Measurements from ENCODE around the gene TSPAN18.

DNA sequence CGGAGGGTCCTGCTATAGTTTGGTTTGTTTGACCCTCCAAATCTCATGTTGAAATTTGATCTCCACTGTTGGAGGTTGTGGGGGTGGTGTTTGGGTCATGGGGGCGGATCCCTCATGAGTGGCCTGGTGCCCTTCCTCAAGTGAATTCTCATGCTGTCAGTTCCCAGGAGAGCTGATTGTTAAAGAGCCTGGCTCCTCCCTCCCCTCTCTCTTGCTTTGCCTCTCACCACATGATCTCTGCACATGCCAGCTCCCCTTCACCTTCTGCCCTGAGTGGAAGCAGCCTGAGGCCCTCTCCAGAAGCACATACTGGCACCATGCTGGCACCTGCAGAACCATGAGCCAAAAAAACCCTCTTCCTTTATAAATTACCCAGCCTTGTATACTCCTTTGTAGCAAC, 7.1 kb downstream of the TSPAN18 start:
- TF ChIP-seq, protein P1, sequence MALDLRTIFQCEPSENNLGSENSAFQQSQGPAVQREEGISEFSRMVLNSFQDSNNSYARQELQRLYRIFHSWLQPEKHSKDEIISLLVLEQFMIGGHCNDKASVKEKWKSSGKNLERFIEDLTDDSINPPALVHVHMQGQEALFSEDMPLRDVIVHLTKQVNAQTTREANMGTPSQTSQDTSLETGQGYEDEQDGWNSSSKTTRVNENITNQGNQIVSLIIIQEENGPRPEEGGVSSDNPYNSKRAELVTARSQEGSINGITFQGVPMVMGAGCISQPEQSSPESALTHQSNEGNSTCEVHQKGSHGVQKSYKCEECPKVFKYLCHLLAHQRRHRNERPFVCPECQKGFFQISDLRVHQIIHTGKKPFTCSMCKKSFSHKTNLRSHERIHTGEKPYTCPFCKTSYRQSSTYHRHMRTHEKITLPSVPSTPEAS (tag by site-specific recombination; IDR thresholded peaks at IDR 0.05), result no peak
- TF ChIP-seq ZEB2 (tag by site-specific recombination; IDR thresholded peaks at IDR 0.05) (no peak), SP2 (tag by site-specific recombination; IDR thresholded peaks at IDR 0.05) (no peak)
- TF ChIP-seq, protein P2, sequence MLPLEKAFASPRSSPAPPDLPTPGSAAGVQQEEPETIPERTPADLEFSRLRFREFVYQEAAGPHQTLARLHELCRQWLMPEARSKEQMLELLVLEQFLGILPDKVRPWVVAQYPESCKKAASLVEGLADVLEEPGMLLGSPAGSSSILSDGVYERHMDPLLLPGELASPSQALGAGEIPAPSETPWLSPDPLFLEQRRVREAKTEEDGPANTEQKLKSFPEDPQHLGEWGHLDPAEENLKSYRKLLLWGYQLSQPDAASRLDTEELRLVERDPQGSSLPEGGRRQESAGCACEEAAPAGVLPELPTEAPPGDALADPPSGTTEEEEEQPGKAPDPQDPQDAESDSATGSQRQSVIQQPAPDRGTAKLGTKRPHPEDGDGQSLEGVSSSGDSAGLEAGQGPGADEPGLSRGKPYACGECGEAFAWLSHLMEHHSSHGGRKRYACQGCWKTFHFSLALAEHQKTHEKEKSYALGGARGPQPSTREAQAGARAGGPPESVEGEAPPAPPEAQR (tag by site-specific recombination; IDR thresholded peaks at IDR 0.05), result no peak
